HG03095 (cell line): ENCODE data around the gene TCN2.
"Not testable (repeated sequence)": the region's sequence is repeated elsewhere in the genome, so short reads cannot be mapped to it uniquely, and the experiment has no call there.

Experiments
- ATAC-seq: cut with Tn5 transposase; IDR thresholded peaks from one replicate; pipeline ENCODE4 v1.9.1; 2021; ENCODE audit warnings: moderate library complexity; ENCODE audit not compliant: unreplicated experiment

TCN2 gene

DNA sequence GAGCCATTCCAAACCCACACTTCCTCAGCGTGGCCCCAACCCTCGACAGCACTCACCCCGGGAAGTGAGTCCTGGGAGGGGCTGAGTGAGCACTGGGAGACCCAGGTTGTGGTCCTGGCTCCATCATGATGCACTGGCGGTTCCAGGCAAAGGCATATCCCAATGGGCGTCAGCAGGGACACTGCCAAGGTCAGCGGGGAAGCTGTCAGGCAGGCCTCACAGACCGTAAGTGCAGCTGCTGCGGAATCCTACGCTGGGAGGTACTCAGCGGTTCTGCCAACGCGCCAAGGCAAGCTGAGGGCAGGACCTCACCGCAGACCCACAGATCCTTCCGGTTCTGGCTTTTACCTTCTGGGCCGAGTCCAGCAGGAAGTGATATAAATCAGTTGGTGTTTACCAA, 31.1 kb upstream of the TCN2 start:
- no peak for ATAC-seq

DNA sequence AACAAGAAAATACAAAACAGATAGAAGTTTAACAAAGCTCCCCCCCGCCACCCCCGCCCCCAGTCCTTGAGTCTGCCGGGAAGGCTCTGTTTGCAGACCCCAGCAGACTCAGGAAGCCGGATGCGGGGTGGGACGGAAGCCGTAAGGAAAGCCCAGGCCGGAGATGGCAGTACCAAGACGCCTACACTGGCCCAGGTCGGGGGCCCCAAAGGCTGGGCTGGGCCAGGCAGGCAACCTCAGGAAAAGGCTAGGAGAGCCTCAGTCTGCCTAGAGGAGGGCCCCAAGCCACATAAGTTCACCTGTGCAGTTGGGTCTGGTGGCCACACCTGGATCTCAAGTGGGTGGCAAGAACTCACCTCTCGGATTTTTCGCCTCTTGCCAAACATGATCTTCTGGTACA, 28.5 kb upstream of the TCN2 start:
- no peak for ATAC-seq

DNA sequence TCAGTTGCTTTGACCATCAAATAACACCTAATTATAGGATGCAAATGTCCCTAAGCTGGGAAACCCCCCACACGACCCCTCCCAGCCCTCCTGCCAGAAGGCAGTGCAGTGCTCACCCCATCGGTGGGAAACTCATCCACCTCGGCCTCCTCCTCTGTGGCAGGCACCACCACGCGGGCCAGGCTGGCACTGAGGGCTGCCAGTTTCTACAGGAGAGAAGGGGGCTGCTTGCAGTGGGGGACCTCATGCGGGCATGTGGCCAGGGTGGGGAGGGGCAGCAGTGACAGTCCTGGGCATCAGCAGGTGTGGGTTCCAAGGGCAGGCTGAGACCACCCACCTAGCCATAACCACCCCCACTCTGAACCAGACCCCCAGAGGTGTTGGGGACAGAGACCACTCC, 26.1 kb upstream of the TCN2 start:
- no peak for ATAC-seq

DNA sequence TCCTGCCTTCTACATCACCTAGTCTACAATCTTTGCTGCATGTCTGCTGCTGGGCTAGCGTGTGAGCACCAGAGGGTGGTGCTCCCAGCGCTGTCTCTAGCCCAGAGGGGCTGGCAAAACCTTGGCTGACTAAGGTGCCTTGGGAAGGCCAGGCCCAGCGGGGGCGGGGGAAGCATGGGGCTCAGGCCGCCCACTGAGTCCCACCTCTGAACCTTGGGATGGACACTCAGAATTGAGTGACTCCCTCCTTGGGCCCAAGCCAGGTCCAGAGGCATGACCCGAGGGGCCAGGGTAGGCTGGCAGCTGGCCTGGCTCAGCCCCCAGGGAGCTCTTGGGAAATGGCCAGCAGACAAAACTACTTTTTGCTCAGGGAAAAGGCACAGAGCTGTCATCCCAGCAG, 24.9 kb upstream of the TCN2 start:
- ATAC-seq, result no peak

DNA sequence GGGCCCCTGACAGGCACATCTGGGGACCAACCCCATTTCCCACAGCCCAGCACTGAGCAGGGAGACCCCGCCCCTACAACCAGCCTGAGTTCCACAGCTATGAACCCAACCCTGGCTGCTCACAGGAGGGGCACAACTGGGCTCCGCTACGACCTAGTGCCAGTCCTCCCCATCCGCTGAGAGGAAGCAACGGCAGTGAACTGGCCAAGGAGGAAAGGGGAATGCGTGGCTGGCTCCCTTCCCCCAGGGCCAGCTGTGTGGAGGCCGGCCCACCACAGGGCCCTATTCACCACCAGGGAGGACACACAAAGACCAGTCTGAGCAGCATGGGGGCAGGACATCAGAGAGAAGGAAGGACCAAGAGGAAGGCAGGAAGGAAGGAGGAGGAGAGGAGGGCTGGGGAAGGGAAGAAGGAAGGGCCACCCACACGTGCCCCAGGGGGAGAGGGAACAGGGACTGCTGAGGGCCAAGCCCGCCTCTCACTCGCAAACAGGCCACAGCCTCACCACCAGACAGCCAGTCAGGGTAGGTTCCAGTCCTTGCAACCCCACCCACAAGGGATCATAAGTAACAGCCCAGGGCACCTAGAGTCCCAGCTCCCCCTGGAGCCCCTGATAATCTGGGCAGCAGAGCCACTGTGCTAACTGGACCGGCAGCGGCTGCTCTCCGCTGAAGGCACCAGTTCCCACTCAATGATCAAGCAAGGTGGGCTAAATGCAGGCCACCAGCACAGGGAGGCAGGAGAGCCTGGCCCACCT, 24.0 kb upstream of the TCN2 start:
- ATAC-seq, result no peak

DNA sequence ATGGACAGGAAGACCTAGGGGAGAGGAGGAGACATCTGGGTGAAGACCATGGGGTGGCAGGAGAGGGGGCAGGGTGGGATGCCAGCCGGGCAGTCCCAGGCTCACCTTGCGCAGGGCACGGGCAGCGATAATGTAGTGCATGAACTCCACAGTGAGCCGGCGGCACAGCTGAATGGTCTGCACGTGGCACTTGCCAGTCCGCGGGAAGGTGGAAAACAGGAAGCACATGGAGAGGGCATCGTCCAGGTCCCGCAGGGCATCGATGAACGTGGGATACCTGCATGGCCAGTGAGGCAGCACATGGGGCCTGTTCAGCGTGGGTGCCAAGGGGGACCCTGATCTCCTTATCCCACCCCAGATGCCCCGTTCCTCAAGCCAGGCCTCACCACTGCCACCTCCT, 22.5 kb upstream of the TCN2 start:
- no peak for ATAC-seq

DNA sequence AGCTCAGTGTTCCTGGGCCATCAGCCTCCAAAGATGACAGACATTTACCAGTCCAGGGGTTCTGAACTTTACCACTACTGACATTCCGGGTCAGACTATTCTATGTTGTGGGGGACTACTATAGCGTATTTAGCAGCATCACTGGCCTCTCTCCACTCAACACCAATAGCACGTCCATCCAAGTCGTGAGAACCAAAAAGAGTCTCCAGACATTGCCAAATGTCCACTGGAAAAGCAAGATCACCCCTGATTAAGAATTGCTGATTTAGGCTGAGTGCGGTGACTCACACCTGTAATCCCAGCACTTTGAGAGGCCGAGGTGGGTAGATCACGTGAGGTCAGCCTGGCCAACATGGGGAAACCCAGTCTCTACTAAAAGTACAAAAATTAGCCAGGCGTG, 20.6 kb upstream of the TCN2 start:
- no peak for ATAC-seq

DNA sequence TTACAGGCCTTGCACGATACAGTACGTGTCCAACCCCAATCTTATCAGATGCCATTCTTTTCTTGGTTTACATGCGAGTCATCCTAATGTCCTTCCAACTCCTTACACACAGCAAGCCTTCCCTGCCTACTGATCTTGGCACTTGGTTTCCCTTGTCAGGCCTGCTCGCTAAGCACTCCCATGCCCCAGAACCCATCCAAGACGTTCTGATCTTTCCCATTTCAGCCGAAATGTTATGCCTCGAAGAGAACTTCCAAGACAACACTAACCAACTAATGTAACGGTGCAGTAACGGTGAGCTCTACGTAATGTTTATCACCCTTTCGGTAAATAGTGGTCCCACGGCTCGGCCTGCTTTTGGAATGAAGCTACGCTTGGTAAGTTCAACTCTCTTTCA, 15.8 kb upstream of the TCN2 start:
- no peak for ATAC-seq

DNA sequence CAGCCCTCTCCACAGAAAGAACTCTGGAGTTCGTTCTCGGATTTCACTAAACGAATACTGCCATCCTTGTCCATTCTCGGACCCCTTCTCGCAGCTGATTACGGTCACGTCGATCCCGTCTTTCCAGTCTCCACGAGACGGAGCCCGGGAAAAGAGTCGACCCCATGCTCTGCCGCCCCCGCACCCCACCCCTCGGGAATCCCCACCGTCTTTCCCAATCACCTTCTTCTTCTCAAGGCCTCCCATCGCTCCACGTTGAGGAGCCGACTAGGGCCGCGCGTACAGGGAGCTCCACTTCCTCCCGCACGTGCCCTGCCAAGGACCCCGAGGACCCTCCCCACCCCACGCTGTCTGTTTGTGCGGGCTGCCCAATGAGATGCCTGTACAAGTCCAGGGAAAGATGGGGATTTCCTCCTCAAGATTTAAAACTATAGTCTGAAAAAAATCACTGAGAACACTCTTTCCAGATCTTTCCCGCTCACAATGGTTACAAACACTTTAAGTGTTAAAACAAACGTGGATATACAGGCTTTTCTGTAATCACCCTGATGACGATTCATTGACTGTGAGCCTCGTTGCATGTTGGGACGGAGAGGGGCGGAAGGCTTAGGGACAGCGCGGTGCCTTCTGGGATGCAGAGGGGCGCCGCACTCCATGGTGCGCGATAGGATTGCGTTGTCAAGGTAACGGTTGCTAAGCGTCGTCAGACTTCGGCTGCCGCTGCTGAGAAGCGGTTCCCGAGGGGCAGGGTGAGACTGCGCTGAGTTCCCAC, 15.2 kb upstream of the TCN2 start, which contains the start of gene PES1:
TSS of gene PES1 (minus strand) at position 323 of the 772 bp plus-strand sequence. CDS start at position 246, 77 bp downstream.
- peak; percentile 91 for ATAC-seq

DNA sequence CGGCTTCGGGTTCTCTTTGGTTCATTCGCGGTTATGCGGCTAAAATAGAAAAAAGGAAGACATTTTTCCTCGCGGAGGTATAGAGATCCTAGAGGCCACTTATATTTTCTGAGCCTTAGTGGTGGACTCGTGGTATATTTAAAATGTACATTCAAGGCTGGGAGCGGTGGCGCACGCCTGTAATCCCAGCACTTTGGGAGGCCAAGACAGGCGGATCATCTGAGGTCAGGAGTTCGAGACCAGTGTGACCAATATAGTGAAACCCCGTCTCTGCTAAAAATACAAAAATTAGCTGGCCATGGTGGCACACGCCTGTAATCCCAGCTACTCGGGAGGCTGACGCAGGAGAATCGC, 14.6 kb upstream of the TCN2 start:
- not testable (repeated sequence) for ATAC-seq

DNA sequence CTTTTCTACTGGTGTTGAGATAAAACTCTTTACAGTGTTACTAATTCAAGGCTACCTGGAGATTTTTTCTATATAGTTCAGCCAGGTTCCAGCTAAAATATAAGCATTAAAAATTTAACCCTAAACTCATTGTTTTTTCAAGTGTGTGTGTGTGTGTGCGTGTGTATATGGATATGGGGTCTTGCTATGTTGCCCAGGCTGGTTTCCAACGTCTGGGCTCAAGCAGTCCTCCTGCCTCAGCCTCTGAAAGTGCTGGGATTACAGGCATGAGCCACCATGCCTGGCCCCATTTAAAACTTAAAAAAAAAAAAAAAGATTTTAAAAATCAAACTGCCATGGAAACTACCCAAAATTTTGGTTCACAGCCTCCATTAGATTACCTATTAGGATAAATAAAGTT, 10.8 kb upstream of the TCN2 start:
- no peak for ATAC-seq

DNA sequence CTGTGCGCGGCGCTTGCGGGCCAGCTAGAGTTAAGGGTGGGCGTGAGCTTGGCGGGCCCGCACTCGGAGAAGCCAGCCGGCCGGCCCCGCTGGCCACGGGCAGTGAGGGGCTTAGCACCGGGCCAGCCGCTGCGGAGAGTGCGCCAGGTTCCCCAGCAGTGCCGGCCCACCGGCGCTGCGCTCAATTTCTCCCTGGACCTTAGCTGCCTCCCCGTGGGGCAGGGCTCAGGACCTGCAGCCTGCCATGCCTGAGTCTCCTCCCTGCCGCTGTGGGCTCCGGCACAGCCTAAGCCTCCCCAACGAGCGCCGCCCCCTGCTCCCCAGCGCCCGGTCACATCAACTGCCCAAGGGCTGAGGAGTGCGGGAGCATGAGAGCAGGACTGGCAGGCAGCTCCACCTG, 10.1 kb upstream of the TCN2 start:
- ATAC-seq, result no peak

DNA sequence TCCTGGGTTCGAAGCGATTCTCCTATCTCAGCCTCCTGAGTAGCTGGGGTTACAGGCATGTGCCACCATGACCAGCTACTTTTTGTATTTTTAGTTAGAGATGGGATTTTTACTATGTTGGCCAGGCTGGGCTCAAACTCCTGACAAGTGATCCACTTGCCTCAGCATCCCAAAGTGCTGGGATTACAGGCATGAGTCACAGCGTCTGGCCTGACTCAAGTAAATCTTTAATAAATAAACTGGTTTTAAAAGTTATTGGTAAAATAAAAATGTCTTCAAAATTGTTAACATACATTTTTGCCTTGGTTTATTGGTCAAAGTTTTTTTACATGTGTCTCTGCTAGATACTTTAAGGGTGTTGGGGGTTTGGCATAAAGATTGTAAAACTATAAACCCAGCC, 8.0 kb upstream of the TCN2 start:
- ATAC-seq, result no peak

DNA sequence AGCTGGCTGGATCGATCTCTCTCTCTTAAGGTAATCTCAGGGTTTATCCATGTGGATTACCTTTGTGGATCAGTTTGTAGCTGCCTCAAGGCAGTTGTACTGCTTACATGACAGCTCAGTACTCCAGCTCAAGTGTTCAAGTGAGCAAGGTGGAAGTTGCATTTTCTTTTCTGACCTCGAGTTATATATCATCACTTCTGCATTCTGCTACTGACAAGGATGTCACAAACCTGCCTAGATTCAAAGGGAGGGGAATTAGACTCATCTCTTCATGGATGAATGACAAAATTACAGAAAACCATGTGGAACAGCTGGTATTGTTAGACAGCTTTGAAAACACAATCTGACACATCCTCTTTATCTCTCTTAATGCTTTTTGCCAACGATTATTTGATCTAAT, 6.1 kb upstream of the TCN2 start:
- ATAC-seq, result no peak

DNA sequence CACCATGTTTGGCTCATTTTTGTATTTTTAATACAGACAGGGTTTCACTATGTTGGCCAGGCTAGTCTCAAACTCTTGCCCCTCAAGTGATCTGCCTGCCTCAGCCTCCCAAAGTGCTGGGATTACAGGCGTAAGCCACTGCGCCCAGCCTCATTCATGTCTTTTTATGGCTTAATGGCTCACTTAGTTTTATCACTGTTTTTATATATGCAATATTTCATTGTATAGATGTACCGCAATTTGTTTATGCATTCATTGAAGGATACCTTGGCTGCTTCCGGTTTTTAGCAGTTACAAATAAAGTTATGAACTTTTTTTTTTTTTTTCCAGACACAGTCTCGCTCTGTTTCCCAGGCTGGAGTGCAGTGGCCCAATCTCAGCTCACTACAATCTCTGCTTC, 5.5 kb upstream of the TCN2 start:
- ATAC-seq, result no peak

DNA sequence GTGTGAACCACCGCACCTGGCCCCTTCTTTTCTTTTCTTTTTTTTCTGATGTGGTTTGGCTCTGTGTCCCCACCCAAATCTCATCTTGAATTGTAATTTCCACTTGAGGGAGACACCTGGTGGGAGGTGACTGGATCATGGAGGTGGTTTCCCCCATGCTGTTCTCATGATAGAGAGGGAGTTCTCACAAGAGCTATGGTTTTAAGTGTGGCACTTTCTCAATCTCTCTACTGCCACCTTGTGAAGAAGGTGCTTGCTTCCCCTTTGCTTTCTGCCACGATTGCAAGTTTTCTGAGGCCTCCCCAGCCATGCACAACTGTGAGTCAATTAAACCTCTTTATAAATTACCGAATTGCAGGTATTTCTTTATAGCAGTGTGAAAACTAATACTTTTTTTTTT, 4.9 kb upstream of the TCN2 start:
- ATAC-seq, result no peak

DNA sequence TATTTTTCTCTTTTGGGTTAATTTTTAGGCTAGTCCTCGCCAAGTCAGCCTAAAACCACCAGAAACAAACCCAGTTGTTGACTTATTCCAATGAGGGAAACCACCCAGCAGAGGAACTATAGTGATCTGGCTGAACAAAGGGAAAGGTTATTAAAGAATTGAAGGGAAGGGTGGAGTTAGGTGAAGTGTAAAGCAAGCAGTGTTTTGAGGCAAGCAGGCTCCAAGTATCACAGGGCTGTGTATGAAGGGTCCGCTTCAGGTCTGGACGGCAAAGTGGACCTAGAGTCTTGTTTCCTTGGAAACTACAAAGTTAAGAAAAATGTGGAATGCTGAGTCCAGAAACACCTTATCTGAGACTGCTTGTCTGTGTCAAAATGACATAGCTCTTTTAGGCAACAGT, 3.2 kb upstream of the TCN2 start:
- no peak for ATAC-seq

DNA sequence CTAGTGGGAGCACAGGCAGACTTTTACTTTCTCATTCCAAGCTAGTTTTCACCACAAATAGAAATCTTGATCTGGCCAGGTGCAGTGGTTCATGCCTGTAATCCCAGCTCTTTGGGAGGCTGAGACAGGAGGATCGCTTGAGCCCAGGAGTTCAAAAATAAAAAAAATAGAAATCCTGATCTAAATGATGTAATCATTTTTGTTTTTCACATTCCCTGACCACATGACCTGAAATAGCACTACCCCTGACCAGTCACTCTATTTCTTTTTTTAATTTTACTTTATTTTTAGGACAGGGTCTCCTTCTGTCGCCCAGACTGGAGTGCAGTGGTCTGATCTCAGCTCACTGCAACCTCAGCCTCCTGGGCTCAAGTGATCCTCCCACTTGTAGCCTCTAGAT, 2.3 kb upstream of the TCN2 start:
- no peak for ATAC-seq

DNA sequence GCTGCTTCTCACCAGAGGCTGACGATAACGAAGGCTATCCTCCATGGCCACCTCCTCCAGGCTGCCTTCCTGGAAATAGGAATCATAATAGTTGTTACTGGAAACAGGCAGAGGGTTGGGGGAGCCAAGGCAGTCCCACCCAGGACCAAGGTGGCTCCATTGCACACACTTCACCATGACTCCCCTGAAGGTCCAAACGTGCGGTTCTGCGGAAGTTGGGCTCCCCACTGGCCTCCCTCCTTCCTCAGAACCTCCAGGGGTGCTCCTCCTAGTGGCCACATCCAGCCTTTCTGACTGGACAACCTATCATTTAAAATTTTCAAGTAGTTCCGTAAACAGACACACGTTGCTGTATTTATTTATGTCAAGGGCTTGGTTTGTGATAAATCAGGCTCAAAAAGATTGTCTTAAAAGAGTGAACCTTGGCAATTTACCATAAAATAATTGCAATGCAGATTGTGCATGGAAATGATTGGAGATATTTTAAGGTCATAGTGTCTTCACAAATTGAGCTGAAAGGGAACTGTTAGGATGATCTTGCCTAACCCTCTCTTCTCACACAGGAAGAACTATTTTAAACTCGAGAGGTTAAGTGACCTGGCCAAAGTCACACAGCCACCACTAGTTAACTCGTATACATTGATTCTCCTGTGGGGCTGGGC, 1.4 kb upstream of the TCN2 start:
- no peak for ATAC-seq

DNA sequence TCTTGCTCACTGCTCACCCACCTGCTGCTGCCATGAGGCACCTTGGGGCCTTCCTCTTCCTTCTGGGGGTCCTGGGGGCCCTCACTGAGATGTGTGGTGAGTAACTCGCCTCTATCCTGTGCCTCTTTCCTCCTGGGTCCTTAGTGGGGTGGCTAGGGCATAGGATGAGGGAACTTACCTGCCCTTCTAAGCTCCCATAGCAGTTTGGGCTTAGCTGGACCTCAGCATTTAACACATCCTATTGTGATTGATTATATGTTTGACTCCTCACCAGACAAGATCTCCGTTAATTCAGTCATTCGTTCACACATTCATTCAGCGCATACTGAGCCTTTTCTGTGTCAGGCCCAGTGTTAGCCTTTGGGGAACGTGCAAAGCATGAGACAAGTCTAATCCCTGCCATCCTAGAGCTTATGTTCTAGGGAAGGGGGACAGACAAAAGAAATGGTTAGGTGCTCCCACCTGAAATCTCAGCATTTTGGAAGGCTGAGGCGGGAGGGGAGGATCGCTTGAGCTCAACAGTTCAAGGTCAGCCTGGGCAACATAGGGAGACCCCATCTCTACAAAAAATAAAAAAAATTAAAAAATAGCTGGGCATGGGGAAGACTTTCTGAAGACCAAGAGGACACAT, 441 bp downstream of the TCN2 start:
- peak; percentile 11 for ATAC-seq

DNA sequence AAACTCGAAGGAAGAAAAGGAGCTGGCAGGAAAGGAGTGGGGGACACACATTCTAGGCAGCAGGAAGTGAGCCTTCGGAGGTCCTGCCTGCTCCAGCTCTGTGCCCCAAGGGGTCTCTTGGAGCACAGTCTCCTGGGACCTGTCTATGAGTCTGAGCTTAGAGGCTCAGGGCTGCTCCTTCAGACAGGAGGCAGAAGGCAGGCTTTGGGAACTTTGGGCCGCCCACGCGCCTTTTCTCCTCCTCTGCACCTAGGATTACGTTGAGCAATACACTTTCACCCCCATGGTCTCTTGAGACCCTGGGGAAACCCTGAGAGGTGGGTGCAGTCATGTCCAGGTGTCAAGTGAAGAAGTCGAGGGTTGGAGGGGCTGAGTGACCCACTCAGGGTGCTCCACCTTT, 965 bp downstream of the TCN2 start:
- ATAC-seq, result no peak
